ENCODE measurements around the gene M1AP.

M1AP gene

DNA sequence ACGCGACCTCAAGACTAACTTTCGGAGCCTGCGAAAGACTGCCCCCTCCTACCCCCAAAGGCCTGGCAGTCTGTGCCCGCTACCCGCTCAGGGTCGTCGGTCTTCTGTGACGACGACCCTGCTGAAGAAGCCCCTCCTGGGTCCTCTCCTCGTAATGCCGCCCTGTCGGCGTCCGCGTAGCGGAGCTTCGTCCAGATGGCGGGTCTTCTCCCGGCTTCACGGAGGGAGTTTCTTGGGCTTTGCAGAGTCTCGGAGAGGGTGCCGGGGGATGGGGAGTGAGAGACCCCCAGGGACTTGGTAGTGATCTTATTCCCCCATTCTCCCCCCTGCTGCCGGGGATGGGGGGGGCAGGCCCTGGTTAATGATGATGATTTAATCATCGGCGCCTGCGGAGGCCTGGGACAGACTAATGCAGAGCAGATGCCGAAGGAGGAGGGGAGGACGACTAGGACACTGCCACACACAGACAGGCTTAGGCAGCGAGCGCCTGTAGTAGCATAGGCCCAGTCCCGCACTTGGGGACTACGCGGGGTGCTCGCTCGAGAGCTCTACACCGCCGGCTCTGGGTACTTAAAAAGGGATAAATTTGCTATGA lies 140.1 kb downstream of the M1AP start:
- DNase-seq, result no peak
- Histone ChIP-seq H3K27me3 (replicated peaks; ENCODE audit: control insufficient read depth, insufficient read depth, low read length, poor library complexity, severe bottlenecking) (peaks cover 11% of the 10 kb centered on the region), H3K4me1 (ENCODE audit: control insufficient read depth, insufficient read depth, low read length, poor library complexity, severe bottlenecking) (peaks cover 25% of the 10 kb centered on the region)

More for the DNA sequence above, 140.1 kb downstream of the M1AP start:
- peak overlapping the region; percentile 97 for H3K27ac ChIP-seq (ENCODE audit: insufficient read depth, low read length, poor library complexity, severe bottlenecking)
- H3K36me3 ChIP-seq (ENCODE audit: control insufficient read depth, insufficient read depth, low read length), result peaks cover 15% of the 10 kb centered on the region
- peak overlapping the region; percentile 99 for H3K4me3 ChIP-seq (ENCODE audit: insufficient read depth, low read depth, low read length, poor library complexity, severe bottlenecking)
- H3K9me3 ChIP-seq (ENCODE audit: control insufficient read depth, low read length), result no peaks in the 10 kb centered on the region
